IMR-90 (cell line): Measurements from ENCODE around the gene MTF1. TPM values are rescaled to one million over a fixed set of nuclear protein-coding genes. Genes with fewer than 3 reads are reported as not detected.
"Not testable (repeated sequence)": the region's sequence is repeated elsewhere in the genome, so short reads cannot be mapped to it uniquely, and the experiment has no call there.

Experiments used
- ATAC-seq: fragments of 200-7000 bp; cut with Tn5 transposase; 2 replicates; pipeline ENCODE4 v1.9.1; 2020; ENCODE audit warnings: low read depth, mild to moderate bottlenecking, moderate library complexity
- BruUV-seq: library from RNA; stranded (reverse); fragments of 400-500 nt; replicated peaks from 2 replicates; lab custom pipeline; 2021; lab: Mats Ljungman, UMichigan
- CTCF ChIA-PET: fragments of 300-600 bp; formaldehyde crosslinking; extraction: SDS; loops from one replicate; lab custom pipeline; 2021; ENCODE audit warnings: antibody characterized with exemption; lab: Yijun Ruan, JAX
- POLR2A ChIA-PET: fragments of 300-600 bp; sonication (Branson Sonifier 250); formaldehyde crosslinking; loops from one replicate; lab custom pipeline; 2022; ENCODE audit warnings: antibody characterized with exemption; ENCODE audit not compliant: unreplicated experiment; lab: Charles Lee
- DNase-seq: peaks from one replicate; pipeline ENCODE4 v3.0.0; 2013
- H2AFZ ChIP-seq: replicated peaks from 2 replicates; pipeline ENCODE3; 2013; ENCODE audit warnings: low read length, mild to moderate bottlenecking; ENCODE audit not compliant: poor library complexity
- H2AK5ac ChIP-seq: 2 replicates; pipeline ENCODE4 v1.6.1; 2013; ENCODE audit warnings: low read depth, low read length, inconsistent platforms
- H2AK9ac ChIP-seq: replicated peaks from 2 replicates; pipeline ENCODE3; 2013; ENCODE audit warnings: mild to moderate bottlenecking, low read depth, low read length, moderate library complexity; ENCODE audit not compliant: poor library complexity
- H2BK120ac ChIP-seq: 2 replicates; pipeline ENCODE4 v1.6.1; 2013; ENCODE audit warnings: low read depth, low read length, inconsistent platforms
- H2BK15ac ChIP-seq: 3 replicates; pipeline ENCODE4 v1.6.1; 2013; ENCODE audit warnings: low read depth, low read length, inconsistent platforms
- H2BK20ac ChIP-seq: 2 replicates; pipeline ENCODE4 v1.6.1; 2013; ENCODE audit warnings: low read depth, mild to moderate bottlenecking, inconsistent platforms, low read length, moderate library complexity
- H2BK5ac ChIP-seq: 2 replicates; pipeline ENCODE4 v1.6.1; 2013; ENCODE audit warnings: mild to moderate bottlenecking, low read depth, low read length, inconsistent platforms; ENCODE audit not compliant: poor library complexity, severe bottlenecking
- H3K14ac ChIP-seq: replicated peaks from 2 replicates; pipeline ENCODE4 v1.6.1; 2013; ENCODE audit warnings: low read depth, low read length, inconsistent platforms
- H3K18ac ChIP-seq: 2 replicates; pipeline ENCODE4 v1.6.1; 2013; ENCODE audit warnings: low read depth, low read length, control low read depth
- H3K23ac ChIP-seq: 2 replicates; pipeline ENCODE4 v1.6.1; 2013; ENCODE audit warnings: low read depth, low read length, inconsistent platforms
- H3K27ac ChIP-seq: 2 replicates; pipeline ENCODE4 v1.5.1; 2013; ENCODE audit warnings: mild to moderate bottlenecking, control low read depth, low read length; ENCODE audit not compliant: insufficient read depth
- H3K27me3 ChIP-seq: 2 replicates; pipeline ENCODE4 v1.6.1; 2013; ENCODE audit warnings: low read length; ENCODE audit not compliant: control insufficient read depth, insufficient read depth
- H3K36me3 ChIP-seq: 2 replicates; pipeline ENCODE4 v1.6.1; 2013; ENCODE audit warnings: low read length, mixed read lengths; ENCODE audit not compliant: control insufficient read depth, insufficient read depth
- H3K4ac ChIP-seq: 2 replicates; pipeline ENCODE4 v1.6.1; 2013; ENCODE audit warnings: low read depth, low read length, inconsistent platforms
- H3K4me1 ChIP-seq: 2 replicates; pipeline ENCODE4 v1.6.1; 2013; ENCODE audit warnings: low read length, mixed read lengths; ENCODE audit not compliant: control insufficient read depth, insufficient read depth
- H3K4me2 ChIP-seq: 2 replicates; pipeline ENCODE4 v1.6.1; 2013; ENCODE audit warnings: low read depth, mild to moderate bottlenecking, control low read depth, low read length, moderate library complexity
- H3K4me3 ChIP-seq: 2 replicates; pipeline ENCODE4 v1.5.1; 2013; ENCODE audit warnings: low read depth, mild to moderate bottlenecking, control low read depth, low read length, moderate library complexity; ENCODE audit not compliant: insufficient read depth
- H3K56ac ChIP-seq: 2 replicates; pipeline ENCODE4 v1.6.1; 2013; ENCODE audit warnings: low read length, inconsistent platforms; ENCODE audit not compliant: insufficient read depth; ENCODE audit errors: extremely low read depth
- H3K79me1 ChIP-seq, 2 experiments: 2 replicates each; pipeline ENCODE4 v1.6.1; 2013; ENCODE audit warnings: low read length in 2 of 2, inconsistent platforms in 1 of 2, low read depth in 1 of 2
- H3K9ac ChIP-seq: 2 replicates; pipeline ENCODE4 v1.6.1; 2013; ENCODE audit warnings: low read depth, low read length, control low read depth
- H3K9me1 ChIP-seq: 2 replicates; pipeline ENCODE4 v1.6.1; 2013; ENCODE audit warnings: low read length, inconsistent platforms; ENCODE audit not compliant: insufficient read depth
- H3K9me3 ChIP-seq: 2 replicates; pipeline ENCODE4 v1.6.1; 2013; ENCODE audit warnings: low read length; ENCODE audit not compliant: control insufficient read depth, insufficient read depth
- H4K20me1 ChIP-seq: 2 replicates; pipeline ENCODE4 v1.6.1; 2013; ENCODE audit warnings: low read length, inconsistent platforms; ENCODE audit not compliant: insufficient read depth
- H4K5ac ChIP-seq: 2 replicates; pipeline ENCODE4 v1.6.1; 2013; ENCODE audit warnings: mild to moderate bottlenecking, low read depth, low read length, control low read depth
- H4K8ac ChIP-seq, 2 experiments: 2 replicates each; pipeline ENCODE4 v1.6.1; 2013; ENCODE audit warnings: low read depth in 2 of 2, low read length in 2 of 2, control low read depth in 1 of 2, inconsistent platforms in 1 of 2
- H4K91ac ChIP-seq: 2 replicates; pipeline ENCODE4 v1.6.1; 2013; ENCODE audit warnings: low read depth, low read length, inconsistent platforms; ENCODE audit not compliant: insufficient read depth
- RCOR1 ChIP-seq: IDR thresholded peaks from 2 replicates; pipeline ENCODE4 v1.6.1; 2012; ENCODE audit warnings: mild to moderate bottlenecking, low read length, improper control_type of control experiment; ENCODE audit not compliant: insufficient replicate concordance
- RFX5 ChIP-seq: IDR thresholded peaks from 2 replicates; pipeline ENCODE4 v1.8.0; 2012; ENCODE audit warnings: low read depth, mild to moderate bottlenecking, low read length, moderate library complexity
- SMC3 ChIP-seq: fragments of 150-350 bp; IDR thresholded peaks from 2 replicates; pipeline ENCODE4 v1.6.1; 2016; ENCODE audit warnings: low read depth, mild to moderate bottlenecking, antibody characterized with exemption, low read length, moderate library complexity
- WGBS, 2 experiments: methylation state at CpG; one replicate each; pipeline versions ENCODE4 v1.1.5 to v1.1.7; 2013; ENCODE audit warnings: missing lambda C conversion rate in 2 of 2; ENCODE audit not compliant: insufficient read length in 1 of 2; ENCODE audit errors: extremely low coverage in 2 of 2; 5-methylcytosine and 5-hydroxymethylcytosine counted together
- dilution Hi-C: fragments of 300-500 bp; cut with HindIII; formaldehyde crosslinking; loops from one replicate; pipeline ENCODE4 v1.14.3; 2018; ENCODE audit warnings: low sequenced_read_pairs; ENCODE audit not compliant: unreplicated experiment
- in situ Hi-C: fragments of 300-500 bp; cut with MboI; formaldehyde crosslinking; loops from 3 replicates; pipeline ENCODE4 v1.14.3; 2019; ENCODE audit warnings: low sequenced_read_pairs, inconsistent platforms, mixed read lengths
- intact Hi-C: fragments of 100-400 bp; cut with micrococcal nuclease; formaldehyde crosslinking; loops from 2 replicates; pipeline ENCODE4 v1.10.0; 2022
- polyA plus RNA-seq, 3 experiments: library from polyadenylated mRNA; depleted of rRNA; stranded (reverse); fragments of >200 nt; gene quantifications; 2 replicates each; pipeline ENCODE4 v1.2.3, GENCODE V29; 2012; ENCODE audit warnings: low replicate concordance in 1 of 3
- total RNA-seq: library from RNA; depleted of rRNA; stranded (reverse); fragments of >200 nt; gene quantifications from 2 replicates; pipeline ENCODE4 v1.2.3, GENCODE V29; 2012
- TF ChIP-seq, protein P1 (sequence below): fragments of 150-350 bp; IDR thresholded peaks from 2 replicates; pipeline ENCODE4 v1.6.1; 2017; ENCODE audit warnings: mild to moderate bottlenecking, antibody characterized with exemption, low read length, low read depth

MTF1 gene
- total and polyA plus RNA-seq, 2 of the 4 experiments (the other 2 are of a cell fraction), result 2.3 to 4.7 TPM

DNA sequence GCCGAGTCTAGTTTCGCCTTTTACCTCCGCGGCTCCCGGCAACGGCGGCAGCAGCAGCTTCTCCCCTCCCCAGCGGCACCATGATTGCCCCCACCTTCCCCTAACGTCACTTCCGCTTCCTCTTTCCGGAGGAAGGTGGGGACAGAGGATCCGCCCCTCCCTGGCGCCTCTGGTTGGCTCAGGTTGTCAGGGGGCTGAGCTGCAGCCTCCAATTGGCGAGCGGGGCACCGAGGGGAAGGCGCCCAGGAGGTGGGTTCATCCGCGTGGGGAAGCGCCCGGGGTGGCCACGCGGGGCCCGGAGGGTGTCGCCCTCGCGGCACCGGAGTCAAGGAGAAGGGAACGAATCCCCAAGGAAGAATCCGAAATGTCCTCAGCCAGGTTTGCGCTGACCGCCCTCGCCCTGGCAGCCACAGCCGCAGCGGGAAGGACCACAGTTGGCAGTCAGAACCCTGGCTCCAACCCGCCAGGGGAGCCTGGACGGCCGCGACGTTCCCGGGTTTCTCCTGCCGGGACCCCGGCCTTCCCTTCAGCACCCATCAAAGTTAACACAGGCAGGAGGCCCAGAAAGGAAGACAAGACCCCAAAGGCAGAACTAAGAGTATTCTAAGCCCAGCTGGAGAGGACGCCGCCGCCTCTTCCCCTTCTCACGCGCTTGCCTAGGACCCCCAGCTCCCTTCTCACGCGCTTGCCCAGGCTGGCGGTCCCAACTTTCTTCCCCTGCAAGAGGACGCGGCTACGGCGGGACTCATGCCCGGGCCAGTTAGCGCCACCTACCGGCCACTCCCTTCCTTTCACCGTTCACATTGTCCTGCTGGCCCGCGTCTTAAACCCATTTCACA lies at the start of gene MTF1 (continued):
- TF ChIP-seq SMC3, result peak; percentile 50
- no peak for TF ChIP-seq RFX5
- TF ChIP-seq, protein P1, sequence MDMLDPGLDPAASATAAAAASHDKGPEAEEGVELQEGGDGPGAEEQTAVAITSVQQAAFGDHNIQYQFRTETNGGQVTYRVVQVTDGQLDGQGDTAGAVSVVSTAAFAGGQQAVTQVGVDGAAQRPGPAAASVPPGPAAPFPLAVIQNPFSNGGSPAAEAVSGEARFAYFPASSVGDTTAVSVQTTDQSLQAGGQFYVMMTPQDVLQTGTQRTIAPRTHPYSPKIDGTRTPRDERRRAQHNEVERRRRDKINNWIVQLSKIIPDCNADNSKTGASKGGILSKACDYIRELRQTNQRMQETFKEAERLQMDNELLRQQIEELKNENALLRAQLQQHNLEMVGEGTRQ, result peak; percentile 75
- no peak for TF ChIP-seq RCOR1

DNA sequence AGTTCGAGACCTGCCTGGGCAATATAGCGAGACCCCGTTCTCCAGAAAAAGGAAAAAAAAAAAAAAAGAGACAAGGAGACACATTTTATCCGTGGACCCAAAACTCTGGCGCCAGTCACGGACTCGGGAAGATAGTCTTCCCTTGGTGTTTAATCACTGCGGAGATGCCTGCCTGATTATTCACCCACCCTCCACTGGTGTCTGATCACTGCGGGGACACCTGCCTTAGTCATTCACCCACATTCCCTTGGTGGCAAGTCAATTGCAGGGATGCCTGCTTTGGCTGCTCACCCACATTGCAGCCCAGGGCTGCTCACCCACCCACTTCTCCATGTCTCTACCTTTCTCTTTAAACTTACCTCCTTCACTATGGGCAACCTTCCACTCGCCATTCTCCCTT lies 49.1 kb upstream of the MTF1 start:
- H3K23ac ChIP-seq, H2AK5ac ChIP-seq, H3K4me1 ChIP-seq, H3K4me3 ChIP-seq, H4K8ac ChIP-seq, ATAC-seq, H3K9ac ChIP-seq, POLR2A ChIA-PET, H2BK120ac ChIP-seq, H2BK5ac ChIP-seq, H3K4ac ChIP-seq, intact Hi-C loops, H4K20me1 ChIP-seq, H4K91ac ChIP-seq, dilution Hi-C loops, H3K4me2 ChIP-seq, H3K36me3 ChIP-seq, H3K9me1 ChIP-seq, H3K79me1 ChIP-seq, H2BK15ac ChIP-seq, H2AK9ac ChIP-seq, DNase-seq, H3K18ac ChIP-seq, H2BK20ac ChIP-seq, H3K27ac ChIP-seq, in situ Hi-C loops, H3K9me3 ChIP-seq, H2AFZ ChIP-seq, H3K56ac ChIP-seq, H3K27me3 ChIP-seq, H4K5ac ChIP-seq, CTCF ChIA-PET, H3K14ac ChIP-seq, BruUV-seq: not testable (repeated sequence)
- 87% methylated on average over 3 of the region's 10 CpGs; no CpG with 5 or more reads in 1 of the 2 experiments for WGBS, 2 experiments
